ENCODE data around the gene BFSP2.

BFSP2 gene

GRCh38 chr3:133486658-133487057 lies 86.8 kb downstream of the BFSP2 start:
- no peak for TF ChIP-seq CTCF (IDR thresholded peaks at IDR 0.05; ENCODE audit: borderline replicate concordance, insufficient read depth, low read depth, low read length)
- H3K4me3 ChIP-seq (ENCODE audit: low read depth, low read length), result no peak overlapping the region

GRCh38 chr3:133487204-133487603 lies 87.3 kb downstream of the BFSP2 start:
- TF ChIP-seq CTCF (IDR thresholded peaks at IDR 0.05; ENCODE audit: borderline replicate concordance, insufficient read depth, low read depth, low read length), result no peak
- H3K4me3 ChIP-seq (ENCODE audit: low read depth, low read length), result no peak overlapping the region

GRCh38 chr3:133487920-133488540 lies 88.2 kb downstream of the BFSP2 start:
- no peak overlapping the region for H3K4me3 ChIP-seq (ENCODE audit: low read depth, low read length)
- peak; percentile 38; the same call in 1 of the 2 replicates for TF ChIP-seq CTCF (IDR thresholded peaks at IDR 0.05; ENCODE audit: borderline replicate concordance, insufficient read depth, low read depth, low read length)

GRCh38 chr3:133488785-133489367 lies 89.0 kb downstream of the BFSP2 start:
- TF ChIP-seq CTCF (IDR thresholded peaks at IDR 0.05; ENCODE audit: borderline replicate concordance, insufficient read depth, low read depth, low read length), result no peak
- no peak overlapping the region for H3K4me3 ChIP-seq (ENCODE audit: low read depth, low read length)

GRCh38 chr3:133489466-133490085 lies 89.7 kb downstream of the BFSP2 start:
- no peak overlapping the region for H3K4me3 ChIP-seq (ENCODE audit: low read depth, low read length)
- no peak for TF ChIP-seq CTCF (IDR thresholded peaks at IDR 0.05; ENCODE audit: borderline replicate concordance, insufficient read depth, low read depth, low read length)

- no peak for TF ChIP-seq CTCF (IDR thresholded peaks at IDR 0.05; ENCODE audit: borderline replicate concordance, insufficient read depth, low read depth, low read length)
Measured at GRCh38 chr3:133490468-133491351, 90.9 kb downstream of the BFSP2 start.

More at GRCh38 chr3:133490468-133491351, 90.9 kb downstream of the BFSP2 start:
- peak overlapping the region; percentile 5 for H3K4me3 ChIP-seq (ENCODE audit: low read depth, low read length)

Data from GM12875 (cell line).